Activated CD4-positive, alpha-beta T cell treated with anti-CD3 and anti-CD28 coated beads, Interleukin-2, amount 50 U/mL, for 24 hours (primary cell): Measurements from ENCODE around the gene FAM229B.
"Not testable (repeated sequence)": the region's sequence is repeated elsewhere in the genome, so short reads cannot be mapped to it uniquely, and the experiment has no call there.

Source experiments
- DNase-seq, 2 donors: peaks; one replicate each; pipeline ENCODE4 v3.0.0-alpha.2; 2020; ENCODE audit warnings: low read depth in 1 of 2, low spot score in 1 of 2

FAM229B gene, protein sequence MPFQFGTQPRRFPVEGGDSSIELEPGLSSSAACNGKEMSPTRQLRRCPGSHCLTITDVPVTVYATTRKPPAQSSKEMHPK

GRCh38 chr6:112087136-112087911, at the start of gene FAM229B, which contains the start of gene TUBE1:
Gene FAM229B (plus strand): TSS chr6:112087591. CDS start chr6:112099284, 11,693 bp downstream.
Gene TUBE1 (minus strand): TSS chr6:112087482. CDS start chr6:112087434, 48 bp downstream.
- DNase-seq, result peak; percentile 69 to 90

- no peak for DNase-seq
Observed at GRCh38 chr6:112037783-112038216, 49.6 kb upstream of the FAM229B start.

DNA sequence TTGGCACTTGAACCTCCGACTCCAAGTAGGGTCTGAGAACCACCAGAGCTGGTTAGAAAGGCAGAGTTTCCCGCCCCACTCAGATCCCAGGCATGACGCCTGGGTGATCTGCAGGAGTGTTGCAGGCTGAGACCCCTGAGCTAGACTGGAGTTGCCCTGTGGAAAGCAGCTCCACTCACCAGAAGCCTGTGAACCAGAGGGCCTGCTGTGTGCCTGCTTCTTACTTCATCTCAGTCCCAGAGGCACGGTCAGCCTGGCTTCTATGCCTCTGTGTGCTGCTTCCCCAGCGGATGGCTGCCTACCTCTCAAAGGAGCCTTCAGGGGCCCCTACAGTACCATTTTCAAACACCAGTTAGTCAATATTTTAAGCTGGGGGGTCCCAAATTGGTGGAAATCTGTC, 49.1 kb upstream of the FAM229B start:
- DNase-seq, result no peak

DNA sequence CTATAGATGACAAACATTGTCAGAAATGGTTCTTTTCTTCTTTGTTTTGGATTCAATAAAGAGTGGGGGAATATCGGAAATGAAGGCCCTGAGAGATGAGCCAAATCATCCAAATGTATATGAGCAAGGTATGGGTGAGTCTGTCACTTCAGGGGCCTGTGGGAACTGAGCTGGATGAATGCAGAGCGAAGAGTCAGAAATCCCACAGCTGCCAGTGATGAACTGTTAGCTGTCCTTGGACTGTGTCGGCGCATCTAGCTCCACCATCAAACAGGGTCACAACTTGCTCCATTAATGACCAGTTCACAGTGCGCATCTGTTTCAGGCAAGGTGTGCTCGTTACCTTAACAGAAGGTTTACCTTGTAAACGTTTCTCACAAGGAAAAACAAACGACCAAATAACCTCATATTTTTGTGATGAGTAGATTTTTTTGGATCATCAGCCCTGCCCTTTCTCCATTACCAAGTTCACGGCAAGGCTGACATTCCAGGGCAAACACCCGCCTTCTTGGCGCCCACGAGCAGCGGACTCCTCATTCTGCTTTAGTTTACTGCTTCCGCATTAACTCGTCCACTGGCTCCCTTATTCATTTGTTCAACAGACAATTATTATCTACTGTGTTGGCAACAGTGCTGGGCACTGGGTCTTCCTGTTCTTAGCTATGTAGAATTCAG, 48.5 kb upstream of the FAM229B start:
- DNase-seq, result no peak

GRCh38 chr6:112039431-112039770, 48.0 kb upstream of the FAM229B start:
- DNase-seq, result no peak

GRCh38 chr6:112040956-112041355, 46.4 kb upstream of the FAM229B start:
- DNase-seq, result no peak

GRCh38 chr6:112041535-112041934, 45.9 kb upstream of the FAM229B start:
- DNase-seq, result no peak

GRCh38 chr6:112043032-112044007, 44.1 kb upstream of the FAM229B start:
- peak; percentile 77 to 90 for DNase-seq

DNA sequence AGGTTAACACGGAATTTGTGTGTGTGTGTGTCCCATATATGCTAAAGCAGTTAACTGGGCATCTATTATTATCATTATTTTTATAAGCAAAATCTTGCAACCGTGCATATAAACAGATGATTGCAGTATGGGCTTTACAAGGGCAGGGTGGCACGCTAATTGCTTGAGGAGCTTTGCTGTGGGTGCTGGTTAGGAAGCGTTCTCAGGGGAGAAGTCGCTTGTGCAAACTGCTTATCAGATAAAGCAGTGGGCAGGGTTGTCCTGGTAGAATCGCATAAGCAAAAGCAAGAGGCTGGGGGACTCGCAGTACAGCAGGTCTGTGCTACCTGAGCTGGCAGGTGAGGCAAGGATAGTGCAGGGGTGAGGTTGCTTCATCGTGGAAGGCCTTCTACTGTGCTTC, 43.2 kb upstream of the FAM229B start:
- DNase-seq, result no peak

- no peak for DNase-seq
Observed at GRCh38 chr6:112044856-112045255, 42.5 kb upstream of the FAM229B start.

GRCh38 chr6:112047523-112047922, 39.9 kb upstream of the FAM229B start:
- not testable (repeated sequence) for DNase-seq

GRCh38 chr6:112049026-112049799, 38.2 kb upstream of the FAM229B start:
- no peak for DNase-seq

- no peak for DNase-seq
Observed at GRCh38 chr6:112049996-112050395, 37.4 kb upstream of the FAM229B start.

- DNase-seq, result no peak
Observed at GRCh38 chr6:112050429-112050828, 37.0 kb upstream of the FAM229B start.

- not testable (repeated sequence) for DNase-seq
Observed at GRCh38 chr6:112051251-112051740, 36.1 kb upstream of the FAM229B start.

DNA sequence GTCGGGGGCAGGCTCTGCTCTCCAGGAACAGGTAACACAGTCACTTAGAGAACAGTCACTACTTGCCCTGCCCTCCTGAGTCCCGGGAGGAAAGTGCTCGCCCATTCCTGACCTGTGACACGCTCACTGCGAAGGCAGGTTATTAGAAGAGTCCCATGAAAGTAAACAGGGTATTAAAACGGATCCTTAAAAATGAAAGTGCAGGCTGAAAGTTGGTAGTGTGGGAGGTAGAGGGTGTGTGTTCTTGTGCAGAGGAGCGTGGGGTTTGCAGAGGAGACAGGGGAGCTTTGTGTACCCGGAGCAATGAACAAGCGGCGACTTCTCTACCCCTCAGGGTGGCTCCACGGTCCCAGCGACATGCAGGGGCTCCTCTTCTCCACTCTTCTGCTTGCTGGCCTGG, 33.4 kb upstream of the FAM229B start, which contains the start of gene CCN6:
TSS of gene CCN6 (plus strand) at position 104 of the 400 bp plus-strand sequence. CDS start at position 358, 254 bp downstream.
- DNase-seq, result no peak

DNA sequence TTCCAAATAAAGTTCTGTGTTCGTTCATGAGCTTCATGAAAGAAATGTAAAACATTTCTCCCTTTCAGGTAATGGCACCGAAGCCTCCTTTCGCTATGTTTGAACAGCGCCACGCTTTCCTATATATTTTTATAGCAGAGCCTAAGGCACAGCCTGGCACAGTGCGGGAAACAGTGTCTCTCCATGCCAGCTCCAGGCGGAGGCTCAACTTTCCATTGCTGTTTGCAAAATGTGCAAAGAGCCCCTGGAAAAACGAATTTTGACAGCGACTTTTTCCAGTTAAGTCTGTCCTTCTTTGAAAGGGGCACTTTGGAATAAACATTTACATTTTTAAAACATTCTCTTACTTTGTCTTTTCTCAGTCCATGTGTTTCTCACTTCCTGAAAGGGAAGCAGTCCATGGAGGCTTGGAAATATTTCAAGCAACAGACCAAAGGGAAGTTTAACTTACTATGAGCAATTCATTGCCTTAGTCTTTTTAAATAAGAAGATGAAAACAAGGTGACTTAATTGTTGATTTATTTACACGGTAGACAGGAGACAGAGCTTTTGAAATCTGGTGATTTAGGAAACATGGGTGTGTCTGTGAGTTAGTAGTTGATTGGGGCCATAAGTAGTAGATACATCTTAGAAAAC, 32.7 kb upstream of the FAM229B start:
- no peak for DNase-seq

GRCh38 chr6:112058243-112059032, 29.0 kb upstream of the FAM229B start:
- DNase-seq, result no peak

GRCh38 chr6:112061605-112062004, 25.8 kb upstream of the FAM229B start:
- DNase-seq, result no peak
